Activated B cell treated with CpG ODN at 0.5 μM for 24 hours (primary cell): ENCODE results near the gene TEN1. TPM values are rescaled to one million over a fixed set of nuclear protein-coding genes. Genes with fewer than 3 reads are reported as not detected.

ENCODE experiments used
- ATAC-seq: fragments of 200-7000 bp; cut with Tn5 transposase; one replicate; pipeline ENCODE4 v1.10.0; 2021; ENCODE audit warnings: low read depth, mild to moderate bottlenecking, moderate library complexity
- CTCF ChIA-PET: fragments of 350-600 bp; sonication (Branson Sonifier 250); formaldehyde crosslinking; loops from one replicate; lab custom pipeline; 2021; ENCODE audit warnings: antibody characterized with exemption; lab: Charles Lee
- POLR2A ChIA-PET: fragments of 350-600 bp; sonication (Branson Sonifier 250); formaldehyde crosslinking; loops from one replicate; lab custom pipeline; 2021; ENCODE audit warnings: antibody characterized with exemption; lab: Charles Lee
- DNase-seq: peaks from one replicate; pipeline ENCODE4 v3.0.0; 2022
- H3K27ac Mint-ChIP-seq: one replicate; pipeline ENCODE4 v1.8.0; 2020; ENCODE audit warnings: mixed read lengths
- H3K27me3 Mint-ChIP-seq: one replicate; pipeline ENCODE4 v1.8.0; 2021; ENCODE audit warnings: mixed read lengths
- H3K36me3 Mint-ChIP-seq: one replicate; pipeline ENCODE4 v1.8.0; 2021; ENCODE audit warnings: low read depth, mixed read lengths
- H3K4me1 Mint-ChIP-seq: one replicate; pipeline ENCODE4 v1.8.0; 2021; ENCODE audit warnings: mixed read lengths
- H3K4me3 Mint-ChIP-seq: one replicate; pipeline ENCODE4 v1.8.0; 2020; ENCODE audit warnings: mild to moderate bottlenecking, mixed read lengths
- H3K9me3 Mint-ChIP-seq: one replicate; pipeline ENCODE4 v1.8.0; 2020; ENCODE audit warnings: mixed read lengths
- CTCF ChIP-seq: fragments of 200-600 bp; IDR thresholded peaks from one replicate; pipeline ENCODE4 v1.8.0; 2022; ENCODE audit warnings: antibody characterized with exemption, mild to moderate bottlenecking
- intact Hi-C: fragments of 100-400 bp; cut with micrococcal nuclease; formaldehyde crosslinking; loops from one replicate; pipeline ENCODE4 v1.15.1; 2024
- total RNA-seq: library from RNA; stranded (reverse); gene quantifications from 2 replicates; pipeline ENCODE4 v1.2.3, GENCODE V29; 2022

Gene TEN1
- total RNA-seq, 1 donor from 2014 or later = 22.7 TPM

GRCh38 chr17:75976175-75976848 is 2.7 kb upstream of the TEN1 start:
- H3K27ac Mint-ChIP-seq = no peak overlapping the region
- no peak for ATAC-seq
- no peaks in the 10 kb centered on the region for H3K9me3 Mint-ChIP-seq
- intact Hi-C loops = no loop called here
- no peak for TF ChIP-seq CTCF
- no peak for DNase-seq
- POLR2A ChIA-PET = interaction anchor here (0.7 kb wide), 1 partner anchor 14 kb away, joined by 5 read pairs; no protein-coding TSS in a partner anchor
- no peak overlapping the region for H3K4me3 Mint-ChIP-seq
- peaks cover 35% of the 10 kb centered on the region for H3K4me1 Mint-ChIP-seq
- no peaks in the 10 kb centered on the region for H3K27me3 Mint-ChIP-seq
- CTCF ChIA-PET = interaction anchor here (0.6 kb wide), 1 partner anchor 46 kb away, joined by 3 read pairs; no protein-coding TSS in a partner anchor
- H3K36me3 Mint-ChIP-seq = peaks cover 25% of the 10 kb centered on the region

- no peaks in the 10 kb centered on the region for H3K27me3 Mint-ChIP-seq
- intact Hi-C loops = loop anchor here (1.0 to 2.0 kb wide), 7 partner anchors 13 to 194 kb away; partner anchors contain the start of genes FBF1 and WBP2
- ATAC-seq (peak; percentile 18), DNase-seq (no peak)
- peak overlapping the region; percentile 100 for H3K4me3 Mint-ChIP-seq
- POLR2A ChIA-PET = interaction anchor here (0.6 to 1.6 kb wide), 9 partner anchors 10 to 215 kb away, joined by 3 to 9 read pairs (median 4); partner anchors contain the start of gene MRPL38
- peaks cover 18% of the 10 kb centered on the region for H3K36me3 Mint-ChIP-seq
- no peak for TF ChIP-seq CTCF
- H3K9me3 Mint-ChIP-seq = no peaks in the 10 kb centered on the region
- H3K4me1 Mint-ChIP-seq = peaks cover 37% of the 10 kb centered on the region
- CTCF ChIA-PET = interaction anchor here (0.6 kb wide), 1 partner anchor 9 kb away, joined by 3 read pairs; no protein-coding TSS in a partner anchor
- H3K27ac Mint-ChIP-seq = peak overlapping the region; percentile 100
These were observed 706 bp downstream of the TEN1 start for GRCh38 chr17:75979705-75980187.

- no peak for DNase-seq
- H3K36me3 Mint-ChIP-seq = peaks cover 16% of the 10 kb centered on the region
- no peak for ATAC-seq
These were observed 1.4 kb downstream of the TEN1 start for GRCh38 chr17:75980188-75981018.

GRCh38 chr17:75981019-75981615 is 2.1 kb downstream of the TEN1 start:
- TF ChIP-seq CTCF = no peak
- peak overlapping the region; percentile 100 for H3K27ac Mint-ChIP-seq
- peak overlapping the region; percentile 21 for H3K4me3 Mint-ChIP-seq
- no peak for ATAC-seq
- no peak for DNase-seq
- CTCF ChIA-PET = interaction anchor here (0.8 kb wide), 1 partner anchor 16 kb away, joined by 3 read pairs; no protein-coding TSS in a partner anchor
- H3K9me3 Mint-ChIP-seq = no peaks in the 10 kb centered on the region
- H3K36me3 Mint-ChIP-seq = peaks cover 16% of the 10 kb centered on the region
- intact Hi-C loops = no loop called here
- POLR2A ChIA-PET = interaction anchor here (0.5 to 1.6 kb wide), 9 partner anchors 9 to 423 kb away, joined by 3 to 9 read pairs (median 5); partner anchors contain the start of gene MRPL38
- peaks cover 30% of the 10 kb centered on the region for H3K4me1 Mint-ChIP-seq
- no peaks in the 10 kb centered on the region for H3K27me3 Mint-ChIP-seq

More at GRCh38 chr17:75980188-75981018, 1.4 kb downstream of the TEN1 start:
- H3K27ac Mint-ChIP-seq = peak overlapping the region; percentile 100
- ChIA-PET CTCF (interaction anchor here (0.6 to 0.8 kb wide), 2 partner anchors 8 to 17 kb away, joined by 3 read pairs; no protein-coding TSS in a partner anchor), POLR2A (interaction anchor here (0.5 to 1.6 kb wide), 11 partner anchors 10 to 295 kb away, joined by 3 to 10 read pairs (median 5); partner anchors contain the start of gene MRPL38)
- TF ChIP-seq CTCF = no peak
- peak overlapping the region; percentile 100 for H3K4me3 Mint-ChIP-seq
- peaks cover 37% of the 10 kb centered on the region for H3K4me1 Mint-ChIP-seq
- H3K27me3 Mint-ChIP-seq = no peaks in the 10 kb centered on the region
- intact Hi-C loops = no loop called here
- no peaks in the 10 kb centered on the region for H3K9me3 Mint-ChIP-seq
